ENCODE data around the gene MYOD1.

DNA sequence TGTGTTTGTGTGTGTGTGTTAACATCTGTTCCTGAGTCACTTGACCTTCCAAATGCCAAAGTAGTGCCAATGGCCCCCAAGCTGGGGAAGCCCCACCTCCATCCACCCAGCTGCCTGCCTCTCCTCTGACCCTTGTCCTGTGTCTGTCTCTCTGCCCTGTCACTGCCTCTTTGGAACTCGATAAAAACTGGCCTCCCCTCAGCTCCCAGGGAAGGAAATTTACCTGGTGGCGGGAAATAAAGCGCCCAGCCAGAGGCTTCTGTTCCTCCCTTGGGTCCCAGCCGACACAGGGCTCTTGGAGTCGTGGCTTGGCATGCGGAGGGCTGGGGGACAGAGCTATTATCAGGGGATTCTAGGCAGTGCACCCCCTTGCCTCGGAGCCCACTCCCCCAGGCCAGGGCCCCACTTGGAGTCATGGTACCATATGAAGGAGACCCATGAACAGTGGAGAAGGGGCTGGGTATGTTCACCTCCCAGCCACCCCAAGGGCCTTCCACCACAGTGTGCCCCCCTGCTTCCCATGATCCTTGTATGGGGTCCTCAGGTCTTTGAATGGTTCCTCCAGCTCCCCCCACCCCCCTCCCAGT lies 21.4 kb downstream of the MYOD1 start:
- TF ChIP-seq, protein P1, sequence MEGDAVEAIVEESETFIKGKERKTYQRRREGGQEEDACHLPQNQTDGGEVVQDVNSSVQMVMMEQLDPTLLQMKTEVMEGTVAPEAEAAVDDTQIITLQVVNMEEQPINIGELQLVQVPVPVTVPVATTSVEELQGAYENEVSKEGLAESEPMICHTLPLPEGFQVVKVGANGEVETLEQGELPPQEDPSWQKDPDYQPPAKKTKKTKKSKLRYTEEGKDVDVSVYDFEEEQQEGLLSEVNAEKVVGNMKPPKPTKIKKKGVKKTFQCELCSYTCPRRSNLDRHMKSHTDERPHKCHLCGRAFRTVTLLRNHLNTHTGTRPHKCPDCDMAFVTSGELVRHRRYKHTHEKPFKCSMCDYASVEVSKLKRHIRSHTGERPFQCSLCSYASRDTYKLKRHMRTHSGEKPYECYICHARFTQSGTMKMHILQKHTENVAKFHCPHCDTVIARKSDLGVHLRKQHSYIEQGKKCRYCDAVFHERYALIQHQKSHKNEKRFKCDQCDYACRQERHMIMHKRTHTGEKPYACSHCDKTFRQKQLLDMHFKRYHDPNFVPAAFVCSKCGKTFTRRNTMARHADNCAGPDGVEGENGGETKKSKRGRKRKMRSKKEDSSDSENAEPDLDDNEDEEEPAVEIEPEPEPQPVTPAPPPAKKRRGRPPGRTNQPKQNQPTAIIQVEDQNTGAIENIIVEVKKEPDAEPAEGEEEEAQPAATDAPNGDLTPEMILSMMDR (IDR thresholded peaks at IDR 0.05) = no peak
- TF ChIP-seq POLR2AphosphoS5 (IDR thresholded peaks at IDR 0.05; ENCODE audit: low read depth, low read length) (no peak), SIN3A (IDR thresholded peaks at IDR 0.05; ENCODE audit: borderline replicate concordance, insufficient read depth, low read depth, low read length) (no peak), TCF7L2 (IDR thresholded peaks at IDR 0.05; ENCODE audit: low read depth, low read length) (no peak)

Measured in Panc1 (cell line).